ENCODE measurements around the gene NEURL1B.

NEURL1B gene

DNA sequence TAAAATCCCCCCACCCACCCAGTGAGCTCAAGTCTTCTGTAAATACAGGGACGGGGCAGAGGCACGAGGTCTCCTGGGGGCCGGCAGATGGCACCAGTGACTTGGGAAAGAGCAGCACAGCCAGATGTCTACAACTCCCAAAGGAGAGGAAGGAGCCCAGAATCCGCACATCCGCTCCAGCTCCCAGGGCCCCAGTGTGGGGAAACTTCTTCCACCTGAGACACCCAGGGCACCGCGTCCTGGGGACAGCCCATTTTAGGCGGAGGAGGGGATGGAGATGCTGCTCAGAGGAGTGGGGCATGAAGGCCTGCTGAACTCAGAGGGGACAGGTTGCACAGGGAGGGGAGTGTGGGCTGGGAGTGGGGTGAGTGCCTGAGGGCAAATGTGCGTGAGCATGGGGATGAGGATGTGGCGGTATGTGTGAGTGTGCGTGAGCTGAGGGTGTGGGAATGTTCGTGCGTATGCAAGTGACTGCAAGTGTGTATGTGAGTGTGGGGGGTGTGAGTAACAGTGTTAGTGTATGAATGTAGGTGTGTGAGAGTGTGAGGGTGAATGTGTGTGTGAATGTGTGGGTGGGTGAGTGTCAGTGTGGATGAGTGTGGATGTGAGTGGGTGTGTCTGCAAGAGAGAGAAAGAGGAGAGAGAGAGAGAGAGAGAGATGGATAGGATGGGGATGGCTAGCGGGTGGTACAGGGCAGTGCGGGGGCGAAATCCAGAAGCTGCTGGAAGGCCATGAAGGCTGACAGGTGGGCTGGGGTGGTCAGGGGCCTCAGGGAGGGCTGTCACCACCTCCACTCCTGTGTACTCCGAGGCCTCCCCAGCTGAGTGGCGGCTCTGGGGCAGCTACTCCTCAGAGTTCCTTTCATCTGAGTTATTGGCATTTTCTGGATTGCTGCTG is 66.5 kb downstream of the NEURL1B start:
- ChIA-PET CTCF (interaction anchor here (0.5 to 3.0 kb wide), 50 partner anchors 9 to 752 kb away, joined by 3 to 29 read pairs (median 3); partner anchors contain the start of genes ATP6V0E1, RPL26L1 and STC2), POLR2A (interaction anchor here (0.6 to 1.0 kb wide), 3 partner anchors 64 to 239 kb away, joined by 3 to 4 read pairs (median 3); no protein-coding TSS in a partner anchor)
- Histone ChIP-seq H3K4me1 (ENCODE audit: control insufficient read depth, insufficient read depth, low read length) (no peaks in the 10 kb centered on the region; the same call in 1 of the 2 replicates), H3K36me3 (ENCODE audit: control insufficient read depth in 2 of 2, insufficient read depth in 1 of 2, low read length in 2 of 2) (no peaks in the 10 kb centered on the region), H3K27ac (ENCODE audit: extremely low read depth, low read depth, low read length) (no peak overlapping the region), H3K4me3 (ENCODE audit: low read depth, low read length) (no peak overlapping the region), H3K9me3 (ENCODE audit: control insufficient read depth, insufficient read depth, low read depth, low read length) (no peaks in the 10 kb centered on the region)
- TF ChIP-seq PRDM2 (tag by site-specific recombination; IDR thresholded peaks at IDR 0.05; ENCODE audit: borderline replicate concordance) (no peak), ZNF133 (tag by site-specific recombination; IDR thresholded peaks at IDR 0.05) (peak; percentile 45; the same call in 1 of the 2 replicates), ZNF184 (tag by site-specific recombination; IDR thresholded peaks at IDR 0.05) (no peak), ZNF621 (tag by site-specific recombination; IDR thresholded peaks at IDR 0.05) (no peak), ZNF785 (tag by site-specific recombination; IDR thresholded peaks at IDR 0.05) (peak; percentile 79; the same call in 1 of the 2 replicates), HOXA7 (CRISPR knock-in tag; IDR thresholded peaks at IDR 0.05; ENCODE audit: borderline replicate concordance) (no peak), ZNF214 (tag by site-specific recombination; IDR thresholded peaks at IDR 0.05; ENCODE audit: borderline replicate concordance) (no peak), GFI1B (tag by site-specific recombination; IDR thresholded peaks at IDR 0.05) (no peak), KLF1 (tag by site-specific recombination; IDR thresholded peaks at IDR 0.05) (peak; percentile 12; the same call in 1 of the 2 replicates), ZNF658 (tag by site-specific recombination; IDR thresholded peaks at IDR 0.05) (0 out of 2 replicates have a peak, but pooled peaks have one; percentile 47), ZBTB48 (tag by site-specific recombination; IDR thresholded peaks at IDR 0.05) (peak; percentile 78; the same call in 1 of the 2 replicates), ZBTB21 (tag by site-specific recombination; IDR thresholded peaks at IDR 0.05) (0 out of 2 replicates have a peak, but pooled peaks have one; percentile 6), ZBTB26 (tag by site-specific recombination; optimal IDR thresholded peaks at IDR 0.05) (peak; percentile 11), GLI4 (tag by site-specific recombination; IDR thresholded peaks at IDR 0.05) (0 out of 2 replicates have a peak, but pooled peaks have one; percentile 28), ZNF10 (tag by site-specific recombination; IDR thresholded peaks at IDR 0.05) (no peak), ZBTB8A (tag by site-specific recombination; IDR thresholded peaks at IDR 0.05) (no peak), ZNF26 (tag by site-specific recombination; IDR thresholded peaks at IDR 0.05) (no peak), ZNF48 (tag by site-specific recombination; IDR thresholded peaks at IDR 0.05) (no peak), ZNF707 (tag by site-specific recombination; IDR thresholded peaks at IDR 0.05) (no peak), ZNF776 (tag by site-specific recombination; IDR thresholded peaks at IDR 0.05; ENCODE audit: borderline replicate concordance) (0 out of 2 replicates have a peak, but pooled peaks have one; percentile 13), ZNF654 (tag by site-specific recombination; IDR thresholded peaks at IDR 0.05; ENCODE audit: low read depth) (peak; percentile 84)
- TF ChIP-seq, protein P1, sequence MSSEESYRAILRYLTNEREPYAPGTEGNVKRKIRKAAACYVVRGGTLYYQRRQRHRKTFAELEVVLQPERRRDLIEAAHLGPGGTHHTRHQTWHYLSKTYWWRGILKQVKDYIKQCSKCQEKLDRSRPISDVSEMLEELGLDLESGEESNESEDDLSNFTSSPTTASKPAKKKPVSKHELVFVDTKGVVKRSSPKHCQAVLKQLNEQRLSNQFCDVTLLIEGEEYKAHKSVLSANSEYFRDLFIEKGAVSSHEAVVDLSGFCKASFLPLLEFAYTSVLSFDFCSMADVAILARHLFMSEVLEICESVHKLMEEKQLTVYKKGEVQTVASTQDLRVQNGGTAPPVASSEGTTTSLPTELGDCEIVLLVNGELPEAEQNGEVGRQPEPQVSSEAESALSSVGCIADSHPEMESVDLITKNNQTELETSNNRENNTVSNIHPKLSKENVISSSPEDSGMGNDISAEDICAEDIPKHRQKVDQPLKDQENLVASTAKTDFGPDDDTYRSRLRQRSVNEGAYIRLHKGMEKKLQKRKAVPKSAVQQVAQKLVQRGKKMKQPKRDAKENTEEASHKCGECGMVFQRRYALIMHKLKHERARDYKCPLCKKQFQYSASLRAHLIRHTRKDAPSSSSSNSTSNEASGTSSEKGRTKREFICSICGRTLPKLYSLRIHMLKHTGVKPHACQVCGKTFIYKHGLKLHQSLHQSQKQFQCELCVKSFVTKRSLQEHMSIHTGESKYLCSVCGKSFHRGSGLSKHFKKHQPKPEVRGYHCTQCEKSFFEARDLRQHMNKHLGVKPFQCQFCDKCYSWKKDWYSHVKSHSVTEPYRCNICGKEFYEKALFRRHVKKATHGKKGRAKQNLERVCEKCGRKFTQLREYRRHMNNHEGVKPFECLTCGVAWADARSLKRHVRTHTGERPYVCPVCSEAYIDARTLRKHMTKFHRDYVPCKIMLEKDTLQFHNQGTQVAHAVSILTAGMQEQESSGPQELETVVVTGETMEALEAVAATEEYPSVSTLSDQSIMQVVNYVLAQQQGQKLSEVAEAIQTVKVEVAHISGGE (tag by site-specific recombination; conservative IDR thresholded peaks at IDR 0.05; ENCODE audit: low read depth), result no peak
